IMR-90 (cell line): Measurements from ENCODE around the gene MRPS33.

Experiments
- CEBPB ChIP-seq: IDR thresholded peaks from 2 replicates; pipeline ENCODE4 v1.6.1; 2012; ENCODE audit warnings: low read depth, low read length, improper control_type of control experiment
- CTCF ChIP-seq: conservative IDR thresholded peaks from 2 replicates; pipeline ENCODE4 v1.5.1; 2012; ENCODE audit warnings: mild to moderate bottlenecking, low read depth, low read length, improper control_type of control experiment
- MAFK ChIP-seq: IDR thresholded peaks from 2 replicates; pipeline ENCODE4 v1.6.1; 2012; ENCODE audit warnings: low read depth, low read length, improper control_type of control experiment
- NFE2L2 ChIP-seq: fragments of 150-350 bp; IDR thresholded peaks from 2 replicates; pipeline ENCODE4 v1.6.1; 2016; ENCODE audit warnings: low read depth, mild to moderate bottlenecking, low read length
- POLR2A ChIP-seq: IDR thresholded peaks from 2 replicates; pipeline ENCODE4 v1.6.1; 2012; ENCODE audit warnings: mild to moderate bottlenecking, low read depth, low read length
- RAD21 ChIP-seq: IDR thresholded peaks from 2 replicates; pipeline ENCODE4 v1.6.1; 2012; ENCODE audit warnings: low read length, improper control_type of control experiment

- TF ChIP-seq CTCF (no peak), POLR2A (no peak), CEBPB (no peak), RAD21 (no peak), NFE2L2 (no peak), MAFK (no peak)
Measured at GRCh38 chr7:141053626-141054025, 38.9 kb upstream of the MRPS33 start.
